K562 (cell line): ENCODE measurements around the gene ZCCHC17. TPM values are rescaled to one million over a fixed set of nuclear protein-coding genes. Genes with fewer than 3 reads are reported as not detected.
A peak's percentile ranks its signal among the peaks of the same experiment; 100 is the strongest.

Source experiments
- ARID1B ChIP-seq: fragments of 450-650 bp; IDR thresholded peaks from 2 replicates; pipeline ENCODE4 v1.6.1; 2016; ENCODE audit warnings: antibody characterized with exemption, mild to moderate bottlenecking, inconsistent platforms
- BDP1 ChIP-seq: IDR thresholded peaks from 3 replicates; pipeline ENCODE4 v1.6.1; 2011; ENCODE audit not compliant: insufficient read length, insufficient read depth
- CBX8 ChIP-seq: fragments of 200-600 bp; sonication (generic); IDR thresholded peaks from 2 replicates; pipeline ENCODE4 v1.6.1; 2012; ENCODE audit warnings: borderline replicate concordance, mixed run types, low read depth, mild to moderate bottlenecking, moderate library complexity, mixed read lengths, low read length, control low read depth, inconsistent platforms; ENCODE audit not compliant: poor library complexity, severe bottlenecking; ENCODE audit errors: extremely low read depth
- ELF4 ChIP-seq: fragments of 450-650 bp; formaldehyde crosslinking; IDR thresholded peaks from 2 replicates; pipeline ENCODE4 v1.4.0; 2022; ENCODE audit warnings: missing genetic modification characterization
- GATAD2A ChIP-seq: fragments of 450-650 bp; IDR thresholded peaks from 2 replicates; pipeline ENCODE4 v1.6.1; 2017
- HCFC1 ChIP-seq: IDR thresholded peaks from 2 replicates; pipeline ENCODE4 v1.6.1; 2012; ENCODE audit warnings: low read depth, low read length, improper control_type of control experiment
- HDAC8 ChIP-seq: fragments of 450-650 bp; IDR thresholded peaks from 2 replicates; pipeline ENCODE4 v1.6.1; 2016; ENCODE audit warnings: mild to moderate bottlenecking, missing genetic modification characterization, moderate library complexity, missing compliant biosample characterization
- KAT2B ChIP-seq: IDR thresholded peaks from one replicate; pipeline ENCODE4 v1.6.1; 2012; ENCODE audit warnings: low read depth, mild to moderate bottlenecking, control low read depth, inconsistent platforms, low read length, moderate library complexity
- KLF16 ChIP-seq: IDR thresholded peaks from 2 replicates; pipeline ENCODE4 v1.6.1; 2016; ENCODE audit warnings: antibody characterized with exemption
- PATZ1 ChIP-seq: fragments of 250-450 bp; sonication (Bioruptor Pico); IDR thresholded peaks from 2 replicates; pipeline ENCODE4 v1.5.0; 2020; ENCODE audit warnings: mild to moderate bottlenecking, borderline replicate concordance
- PTBP1 ChIP-seq: fragments of 200-400 bp; formaldehyde crosslinking; IDR thresholded peaks from 2 replicates; pipeline ENCODE4 v1.6.1; 2017; ENCODE audit warnings: low read depth, low read length
- SMAD4 ChIP-seq: fragments of 250-450 bp; sonication (Bioruptor Pico); conservative IDR thresholded peaks from 2 replicates; pipeline ENCODE4 v1.8.0; 2021; ENCODE audit warnings: inconsistent platforms, mild to moderate bottlenecking, moderate library complexity
- SRSF3 ChIP-seq: fragments of 200-400 bp; formaldehyde crosslinking; IDR thresholded peaks from 2 replicates; pipeline ENCODE4 v1.6.1; 2016; ENCODE audit warnings: mild to moderate bottlenecking, low read length, moderate library complexity; ENCODE audit not compliant: insufficient read depth
- TCF15 ChIP-seq: fragments of 250-450 bp; sonication (Bioruptor Pico); IDR thresholded peaks from 2 replicates; pipeline ENCODE4 v1.8.0; 2022; ENCODE audit warnings: moderate library complexity, mild to moderate bottlenecking, inconsistent platforms
- ZBTB1 ChIP-seq: sonication (generic); formaldehyde crosslinking; IDR thresholded peaks from 2 replicates; pipeline ENCODE4 v1.8.1; 2023; ENCODE audit warnings: missing genetic modification reagents, low read depth, mild to moderate bottlenecking, borderline replicate concordance
- ZBTB11 ChIP-seq, 3 experiments: fragments of 200-800 bp in 1 of 3; fragments of 250-450 bp in 1 of 3; fragments of 450-650 bp in 1 of 3; sonication (Bioruptor Pico) in 1 of 3; sonication (Bioruptor generic) in 1 of 3; formaldehyde crosslinking in 1 of 3; IDR thresholded peaks; 2 replicates each; pipeline versions ENCODE4 v1.6.1 to v1.8.0; 2016 to 2022; ENCODE audit warnings: mild to moderate bottlenecking in 2 of 3, missing genetic modification characterization in 2 of 3, missing compliant biosample characterization in 1 of 3, moderate library complexity in 1 of 3
- ZC3H4 ChIP-seq: sonication (generic); formaldehyde crosslinking; IDR thresholded peaks from 2 replicates; pipeline ENCODE4 v1.9.0; 2021; ENCODE audit warnings: missing genetic modification reagents, borderline replicate concordance
- ZNF184 ChIP-seq: sonication (generic); formaldehyde crosslinking; IDR thresholded peaks from 2 replicates; pipeline ENCODE4 v1.5.0; 2020; ENCODE audit warnings: missing genetic modification reagents
- ZNF436 ChIP-seq: fragments of 250-450, 450-650 bp; sonication (Bioruptor Pico); formaldehyde crosslinking; IDR thresholded peaks from 2 replicates; pipeline ENCODE4 v1.7.0; 2020; ENCODE audit warnings: mild to moderate bottlenecking
- ZNF79 ChIP-seq: fragments of 250-450 bp; sonication (Bioruptor Pico); IDR thresholded peaks from 2 replicates; pipeline ENCODE4 v1.4.0; 2020; ENCODE audit warnings: low read depth, mild to moderate bottlenecking, moderate library complexity
- polyA plus RNA-seq, 8 experiments: library from polyadenylated mRNA; depleted of rRNA in 4 of 8; stranded (reverse) in 5 of 8; unstranded in 3 of 8; fragments of >200 nt; fragmentation: Nextera tagmentation in 2 of 8; fragmentation: Illumina TruSeq in 1 of 8; extraction: Ambion mirVana in 2 of 8; extraction: Trizol in 1 of 8; gene quantifications; 2 replicates each; pipeline versions ENCODE4 v1.2.1 to v1.2.3, GENCODE V29; 2011 to 2014; ENCODE audit warnings: inconsistent platforms in 1 of 8, missing spikeins in 1 of 8
- total RNA-seq, 7 experiments: library from RNA; depleted of rRNA in 6 of 7; stranded (reverse); fragments of >200 nt in 6 of 7; fragmentation: Illumina TruSeq in 2 of 7; extraction: Trizol in 2 of 7; gene quantifications; 2 replicates each; pipeline versions ENCODE4 v1.2.1 to v1.2.3, GENCODE V29; 2011 to 2021; ENCODE audit warnings: low replicate concordance in 1 of 7

The ZCCHC17 gene
- total and polyA plus RNA-seq, 9 of the 15 experiments (the other 6 are each of a cell fraction or from before 2014, with no cell fraction given) = 46.9 to 150 (median 74.7) TPM

- 0 out of 2 replicates have a peak, but pooled peaks have one; percentile 26 for TF ChIP-seq ZBTB1 (CRISPR knock-in tag)
- no peak for TF ChIP-seq CBX8
- TF ChIP-seq HDAC8 (tag) = 0 out of 2 replicates have a peak, but pooled peaks have one; percentile 51
- TF ChIP-seq ZBTB11 (CRISPR knock-in tag; IDR thresholded peaks at IDR 0.05) = no peak
- no peak for TF ChIP-seq TCF15 (CRISPR knock-in tag)
- TF ChIP-seq ZNF79 (CRISPR knock-in tag) = no peak
- TF ChIP-seq PATZ1 (CRISPR knock-in tag) = no peak
- peak; percentile 93; the same call in 1 of the 2 replicates for TF ChIP-seq SRSF3
- TF ChIP-seq ZNF436 (CRISPR knock-in tag) = no peak
- no peak for TF ChIP-seq PTBP1
- no peak for TF ChIP-seq ARID1B
- no peak for TF ChIP-seq ELF4 (CRISPR knock-in tag)
- no peak; the same call in none of the 2 replicates for TF ChIP-seq SMAD4
- TF ChIP-seq KLF16 = no peak
- peak; percentile 64; the same call in 1 of the 2 replicates for TF ChIP-seq ZC3H4 (CRISPR knock-in tag)
- no peak for TF ChIP-seq KAT2B
- TF ChIP-seq HCFC1 = peak; percentile 43
- TF ChIP-seq ZNF184 (CRISPR knock-in tag) = no peak
- TF ChIP-seq GATAD2A = no peak
- no peak for TF ChIP-seq BDP1
Observed at GRCh38 chr1:31296486-31297276, at the start of gene ZCCHC17, which contains the start of gene SNRNP40 (continued).
